IMR-90 (cell line): ENCODE data around the gene PRKAG1. TPM values are rescaled to one million over a fixed set of nuclear protein-coding genes. Genes with fewer than 3 reads are reported as not detected.
A peak's percentile ranks its signal among the peaks of the same experiment; 100 is the strongest.

Experiments used
- ATAC-seq: fragments of 200-7000 bp; cut with Tn5 transposase; 2 replicates; pipeline ENCODE4 v1.9.1; 2020; ENCODE audit warnings: low read depth, mild to moderate bottlenecking, moderate library complexity
- BruUV-seq: library from RNA; stranded (reverse); fragments of 400-500 nt; replicated peaks from 2 replicates; lab custom pipeline; 2021; lab: Mats Ljungman, UMichigan
- CTCF ChIA-PET: fragments of 300-600 bp; formaldehyde crosslinking; extraction: SDS; loops from one replicate; lab custom pipeline; 2021; ENCODE audit warnings: antibody characterized with exemption; lab: Yijun Ruan, JAX
- POLR2A ChIA-PET: fragments of 300-600 bp; sonication (Branson Sonifier 250); formaldehyde crosslinking; loops from one replicate; lab custom pipeline; 2022; ENCODE audit warnings: antibody characterized with exemption; ENCODE audit not compliant: unreplicated experiment; lab: Charles Lee
- DNase-seq: peaks from one replicate; pipeline ENCODE4 v3.0.0; 2013
- H2AFZ ChIP-seq: replicated peaks from 2 replicates; pipeline ENCODE3; 2013; ENCODE audit warnings: low read length, mild to moderate bottlenecking; ENCODE audit not compliant: poor library complexity
- H2AK5ac ChIP-seq: 2 replicates; pipeline ENCODE4 v1.6.1; 2013; ENCODE audit warnings: low read depth, low read length, inconsistent platforms
- H2AK9ac ChIP-seq: replicated peaks from 2 replicates; pipeline ENCODE3; 2013; ENCODE audit warnings: mild to moderate bottlenecking, low read depth, low read length, moderate library complexity; ENCODE audit not compliant: poor library complexity
- H2BK120ac ChIP-seq: 2 replicates; pipeline ENCODE4 v1.6.1; 2013; ENCODE audit warnings: low read depth, low read length, inconsistent platforms
- H2BK15ac ChIP-seq: 3 replicates; pipeline ENCODE4 v1.6.1; 2013; ENCODE audit warnings: low read depth, low read length, inconsistent platforms
- H2BK20ac ChIP-seq: 2 replicates; pipeline ENCODE4 v1.6.1; 2013; ENCODE audit warnings: low read depth, mild to moderate bottlenecking, inconsistent platforms, low read length, moderate library complexity
- H2BK5ac ChIP-seq: 2 replicates; pipeline ENCODE4 v1.6.1; 2013; ENCODE audit warnings: mild to moderate bottlenecking, low read depth, low read length, inconsistent platforms; ENCODE audit not compliant: poor library complexity, severe bottlenecking
- H3K14ac ChIP-seq: replicated peaks from 2 replicates; pipeline ENCODE4 v1.6.1; 2013; ENCODE audit warnings: low read depth, low read length, inconsistent platforms
- H3K18ac ChIP-seq: 2 replicates; pipeline ENCODE4 v1.6.1; 2013; ENCODE audit warnings: low read depth, low read length, control low read depth
- H3K23ac ChIP-seq: 2 replicates; pipeline ENCODE4 v1.6.1; 2013; ENCODE audit warnings: low read depth, low read length, inconsistent platforms
- H3K27ac ChIP-seq: 2 replicates; pipeline ENCODE4 v1.5.1; 2013; ENCODE audit warnings: mild to moderate bottlenecking, control low read depth, low read length; ENCODE audit not compliant: insufficient read depth
- H3K27me3 ChIP-seq: 2 replicates; pipeline ENCODE4 v1.6.1; 2013; ENCODE audit warnings: low read length; ENCODE audit not compliant: control insufficient read depth, insufficient read depth
- H3K36me3 ChIP-seq: 2 replicates; pipeline ENCODE4 v1.6.1; 2013; ENCODE audit warnings: low read length, mixed read lengths; ENCODE audit not compliant: control insufficient read depth, insufficient read depth
- H3K4ac ChIP-seq: 2 replicates; pipeline ENCODE4 v1.6.1; 2013; ENCODE audit warnings: low read depth, low read length, inconsistent platforms
- H3K4me1 ChIP-seq: 2 replicates; pipeline ENCODE4 v1.6.1; 2013; ENCODE audit warnings: low read length, mixed read lengths; ENCODE audit not compliant: control insufficient read depth, insufficient read depth
- H3K4me2 ChIP-seq: 2 replicates; pipeline ENCODE4 v1.6.1; 2013; ENCODE audit warnings: low read depth, mild to moderate bottlenecking, control low read depth, low read length, moderate library complexity
- H3K4me3 ChIP-seq: 2 replicates; pipeline ENCODE4 v1.5.1; 2013; ENCODE audit warnings: low read depth, mild to moderate bottlenecking, control low read depth, low read length, moderate library complexity; ENCODE audit not compliant: insufficient read depth
- H3K56ac ChIP-seq: 2 replicates; pipeline ENCODE4 v1.6.1; 2013; ENCODE audit warnings: low read length, inconsistent platforms; ENCODE audit not compliant: insufficient read depth; ENCODE audit errors: extremely low read depth
- H3K79me1 ChIP-seq, 2 experiments: 2 replicates each; pipeline ENCODE4 v1.6.1; 2013; ENCODE audit warnings: low read length in 2 of 2, inconsistent platforms in 1 of 2, low read depth in 1 of 2
- H3K9ac ChIP-seq: 2 replicates; pipeline ENCODE4 v1.6.1; 2013; ENCODE audit warnings: low read depth, low read length, control low read depth
- H3K9me1 ChIP-seq: 2 replicates; pipeline ENCODE4 v1.6.1; 2013; ENCODE audit warnings: low read length, inconsistent platforms; ENCODE audit not compliant: insufficient read depth
- H3K9me3 ChIP-seq: 2 replicates; pipeline ENCODE4 v1.6.1; 2013; ENCODE audit warnings: low read length; ENCODE audit not compliant: control insufficient read depth, insufficient read depth
- H4K20me1 ChIP-seq: 2 replicates; pipeline ENCODE4 v1.6.1; 2013; ENCODE audit warnings: low read length, inconsistent platforms; ENCODE audit not compliant: insufficient read depth
- H4K5ac ChIP-seq: 2 replicates; pipeline ENCODE4 v1.6.1; 2013; ENCODE audit warnings: mild to moderate bottlenecking, low read depth, low read length, control low read depth
- H4K8ac ChIP-seq, 2 experiments: 2 replicates each; pipeline ENCODE4 v1.6.1; 2013; ENCODE audit warnings: low read depth in 2 of 2, low read length in 2 of 2, control low read depth in 1 of 2, inconsistent platforms in 1 of 2
- H4K91ac ChIP-seq: 2 replicates; pipeline ENCODE4 v1.6.1; 2013; ENCODE audit warnings: low read depth, low read length, inconsistent platforms; ENCODE audit not compliant: insufficient read depth
- BHLHE40 ChIP-seq: fragments of 150-350 bp; IDR thresholded peaks from 2 replicates; pipeline ENCODE4 v1.6.1; 2016; ENCODE audit warnings: mild to moderate bottlenecking, low read depth, low read length
- CEBPB ChIP-seq: IDR thresholded peaks from 2 replicates; pipeline ENCODE4 v1.6.1; 2012; ENCODE audit warnings: low read depth, low read length, improper control_type of control experiment
- FOS ChIP-seq: fragments of 150-350 bp; IDR thresholded peaks from 2 replicates; pipeline ENCODE4 v1.6.1; 2016; ENCODE audit warnings: low read depth, low read length
- MXI1 ChIP-seq: IDR thresholded peaks from 2 replicates; pipeline ENCODE4 v1.6.1; 2012; ENCODE audit warnings: low read depth, mild to moderate bottlenecking, low read length, moderate library complexity, borderline replicate concordance
- NFE2L2 ChIP-seq: fragments of 150-350 bp; IDR thresholded peaks from 2 replicates; pipeline ENCODE4 v1.6.1; 2016; ENCODE audit warnings: low read depth, mild to moderate bottlenecking, low read length
- POLR2A ChIP-seq: IDR thresholded peaks from 2 replicates; pipeline ENCODE4 v1.6.1; 2012; ENCODE audit warnings: mild to moderate bottlenecking, low read depth, low read length
- RAD21 ChIP-seq: IDR thresholded peaks from 2 replicates; pipeline ENCODE4 v1.6.1; 2012; ENCODE audit warnings: low read length, improper control_type of control experiment
- RCOR1 ChIP-seq: IDR thresholded peaks from 2 replicates; pipeline ENCODE4 v1.6.1; 2012; ENCODE audit warnings: mild to moderate bottlenecking, low read length, improper control_type of control experiment; ENCODE audit not compliant: insufficient replicate concordance
- RFX5 ChIP-seq: IDR thresholded peaks from 2 replicates; pipeline ENCODE4 v1.8.0; 2012; ENCODE audit warnings: low read depth, mild to moderate bottlenecking, low read length, moderate library complexity
- SMC3 ChIP-seq: fragments of 150-350 bp; IDR thresholded peaks from 2 replicates; pipeline ENCODE4 v1.6.1; 2016; ENCODE audit warnings: low read depth, mild to moderate bottlenecking, antibody characterized with exemption, low read length, moderate library complexity
- WGBS, 2 experiments: methylation state at CpG; one replicate each; pipeline versions ENCODE4 v1.1.5 to v1.1.7; 2013; ENCODE audit warnings: missing lambda C conversion rate in 2 of 2; ENCODE audit not compliant: insufficient read length in 1 of 2; ENCODE audit errors: extremely low coverage in 2 of 2; 5-methylcytosine and 5-hydroxymethylcytosine counted together
- dilution Hi-C: fragments of 300-500 bp; cut with HindIII; formaldehyde crosslinking; loops from one replicate; pipeline ENCODE4 v1.14.3; 2018; ENCODE audit warnings: low sequenced_read_pairs; ENCODE audit not compliant: unreplicated experiment
- in situ Hi-C: fragments of 300-500 bp; cut with MboI; formaldehyde crosslinking; loops from 3 replicates; pipeline ENCODE4 v1.14.3; 2019; ENCODE audit warnings: low sequenced_read_pairs, inconsistent platforms, mixed read lengths
- intact Hi-C: fragments of 100-400 bp; cut with micrococcal nuclease; formaldehyde crosslinking; loops from 2 replicates; pipeline ENCODE4 v1.10.0; 2022
- polyA plus RNA-seq, 3 experiments: library from polyadenylated mRNA; depleted of rRNA; stranded (reverse); fragments of >200 nt; gene quantifications; 2 replicates each; pipeline ENCODE4 v1.2.3, GENCODE V29; 2012; ENCODE audit warnings: low replicate concordance in 1 of 3
- total RNA-seq: library from RNA; depleted of rRNA; stranded (reverse); fragments of >200 nt; gene quantifications from 2 replicates; pipeline ENCODE4 v1.2.3, GENCODE V29; 2012
- TF ChIP-seq, protein P1 (sequence below): fragments of 150-350 bp; IDR thresholded peaks from 2 replicates; pipeline ENCODE4 v1.6.1; 2016; ENCODE audit warnings: low read depth, mild to moderate bottlenecking, low read length, moderate library complexity, borderline replicate concordance
- TF ChIP-seq, protein P2 (sequence below): conservative IDR thresholded peaks from 2 replicates; pipeline ENCODE4 v1.5.1; 2012; ENCODE audit warnings: mild to moderate bottlenecking, low read depth, low read length, improper control_type of control experiment
- TF ChIP-seq, protein P3 (sequence below): fragments of 150-350 bp; IDR thresholded peaks from 2 replicates; pipeline ENCODE4 v1.6.1; 2017; ENCODE audit warnings: mild to moderate bottlenecking, antibody characterized with exemption, low read length, low read depth

Gene PRKAG1
- total and polyA plus RNA-seq, 2 of the 4 experiments (the other 2 are of a cell fraction) = 81.1 to 106 TPM

DNA sequence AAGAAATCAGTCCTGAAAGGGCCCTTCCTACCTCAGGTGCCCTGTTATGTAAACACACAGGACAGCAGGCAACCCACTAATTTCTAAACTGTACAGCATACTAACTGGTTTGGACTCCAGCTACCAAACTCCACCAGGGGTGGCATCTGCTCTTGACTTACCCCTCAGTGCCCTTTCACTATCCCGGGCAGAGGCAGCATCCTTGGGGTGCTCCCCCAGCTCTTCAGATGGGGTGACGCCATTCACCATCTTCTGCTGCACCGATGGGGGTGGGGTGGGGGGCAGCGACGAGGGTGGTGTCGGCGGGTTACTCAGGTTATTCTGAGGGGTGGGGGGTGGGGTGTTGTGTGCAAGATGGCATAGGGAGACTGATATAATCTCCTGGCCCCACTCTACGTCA lies 11.5 kb upstream of the PRKAG1 start:
- H4K8ac ChIP-seq = no peak overlapping the region
- H3K4ac ChIP-seq = no peak overlapping the region
- H3K9ac ChIP-seq = no peak overlapping the region
- no peak overlapping the region for H4K91ac ChIP-seq
- H3K79me1 ChIP-seq = peaks cover 24 to 67% of the 10 kb centered on the region in 2 experiments
- no peaks in the 10 kb centered on the region for H3K9me1 ChIP-seq
- H2BK20ac ChIP-seq = no peak overlapping the region
- H2BK5ac ChIP-seq = no peak overlapping the region
- H3K9me3 ChIP-seq = no peaks in the 10 kb centered on the region
- TF ChIP-seq NFE2L2 = no peak
- no peak for TF ChIP-seq RAD21
- no peak for TF ChIP-seq SMC3
- TF ChIP-seq, protein P1, sequence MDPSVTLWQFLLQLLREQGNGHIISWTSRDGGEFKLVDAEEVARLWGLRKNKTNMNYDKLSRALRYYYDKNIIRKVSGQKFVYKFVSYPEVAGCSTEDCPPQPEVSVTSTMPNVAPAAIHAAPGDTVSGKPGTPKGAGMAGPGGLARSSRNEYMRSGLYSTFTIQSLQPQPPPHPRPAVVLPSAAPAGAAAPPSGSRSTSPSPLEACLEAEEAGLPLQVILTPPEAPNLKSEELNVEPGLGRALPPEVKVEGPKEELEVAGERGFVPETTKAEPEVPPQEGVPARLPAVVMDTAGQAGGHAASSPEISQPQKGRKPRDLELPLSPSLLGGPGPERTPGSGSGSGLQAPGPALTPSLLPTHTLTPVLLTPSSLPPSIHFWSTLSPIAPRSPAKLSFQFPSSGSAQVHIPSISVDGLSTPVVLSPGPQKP = no peak
- TF ChIP-seq, protein P2, sequence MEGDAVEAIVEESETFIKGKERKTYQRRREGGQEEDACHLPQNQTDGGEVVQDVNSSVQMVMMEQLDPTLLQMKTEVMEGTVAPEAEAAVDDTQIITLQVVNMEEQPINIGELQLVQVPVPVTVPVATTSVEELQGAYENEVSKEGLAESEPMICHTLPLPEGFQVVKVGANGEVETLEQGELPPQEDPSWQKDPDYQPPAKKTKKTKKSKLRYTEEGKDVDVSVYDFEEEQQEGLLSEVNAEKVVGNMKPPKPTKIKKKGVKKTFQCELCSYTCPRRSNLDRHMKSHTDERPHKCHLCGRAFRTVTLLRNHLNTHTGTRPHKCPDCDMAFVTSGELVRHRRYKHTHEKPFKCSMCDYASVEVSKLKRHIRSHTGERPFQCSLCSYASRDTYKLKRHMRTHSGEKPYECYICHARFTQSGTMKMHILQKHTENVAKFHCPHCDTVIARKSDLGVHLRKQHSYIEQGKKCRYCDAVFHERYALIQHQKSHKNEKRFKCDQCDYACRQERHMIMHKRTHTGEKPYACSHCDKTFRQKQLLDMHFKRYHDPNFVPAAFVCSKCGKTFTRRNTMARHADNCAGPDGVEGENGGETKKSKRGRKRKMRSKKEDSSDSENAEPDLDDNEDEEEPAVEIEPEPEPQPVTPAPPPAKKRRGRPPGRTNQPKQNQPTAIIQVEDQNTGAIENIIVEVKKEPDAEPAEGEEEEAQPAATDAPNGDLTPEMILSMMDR = no peak
- no peak for TF ChIP-seq MXI1
- no peak for TF ChIP-seq RFX5
- no peak for TF ChIP-seq RCOR1
- no peak for TF ChIP-seq BHLHE40
- no peak for TF ChIP-seq FOS
- TF ChIP-seq, protein P3, sequence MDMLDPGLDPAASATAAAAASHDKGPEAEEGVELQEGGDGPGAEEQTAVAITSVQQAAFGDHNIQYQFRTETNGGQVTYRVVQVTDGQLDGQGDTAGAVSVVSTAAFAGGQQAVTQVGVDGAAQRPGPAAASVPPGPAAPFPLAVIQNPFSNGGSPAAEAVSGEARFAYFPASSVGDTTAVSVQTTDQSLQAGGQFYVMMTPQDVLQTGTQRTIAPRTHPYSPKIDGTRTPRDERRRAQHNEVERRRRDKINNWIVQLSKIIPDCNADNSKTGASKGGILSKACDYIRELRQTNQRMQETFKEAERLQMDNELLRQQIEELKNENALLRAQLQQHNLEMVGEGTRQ = no peak
- TF ChIP-seq POLR2A = no peak
- no peak for TF ChIP-seq CEBPB
- no peak overlapping the region for H3K4me2 ChIP-seq
- BruUV-seq = no TSS peak
- no peak overlapping the region for H3K27ac ChIP-seq
- no peaks in the 10 kb centered on the region for H3K4me1 ChIP-seq
- H3K23ac ChIP-seq = no peak overlapping the region
- H3K36me3 ChIP-seq = peaks cover 87% of the 10 kb centered on the region
- H2AFZ ChIP-seq = peak overlapping the region; percentile 35
- no peak overlapping the region for H3K14ac ChIP-seq
- no peak for ATAC-seq
- H4K20me1 ChIP-seq = peaks cover 24% of the 10 kb centered on the region
- dilution Hi-C loops (no loop called here), intact Hi-C loops (no loop called here), in situ Hi-C loops (no loop called here)
- H4K5ac ChIP-seq = no peak overlapping the region
- ChIA-PET CTCF (interaction anchor here (1.1 kb wide), 1 partner anchor 10 kb away, joined by 6 read pairs; no protein-coding TSS in a partner anchor), POLR2A (no interaction called here)
- H3K18ac ChIP-seq = no peak overlapping the region
- H2BK120ac ChIP-seq = no peak overlapping the region
- H3K27me3 ChIP-seq = no peaks in the 10 kb centered on the region
- WGBS, 2 experiments = no CpG with 5 or more reads among the region's 8 CpGs
- no peak overlapping the region for H3K56ac ChIP-seq
- no peak for DNase-seq
- H2AK5ac ChIP-seq = no peak overlapping the region
- no peak overlapping the region for H2BK15ac ChIP-seq
- H2AK9ac ChIP-seq = no peak overlapping the region
- H3K4me3 ChIP-seq = no peak overlapping the region
